MM.1S (cell line): ENCODE measurements around the gene ALAS1.

Experiments used
- DNase-seq: peaks from one replicate; pipeline ENCODE4 v3.0.0-alpha.2; 2015
- H2AFZ ChIP-seq: fragments of 300-600 bp; sonication (generic); 2 replicates; pipeline ENCODE4 v1.6.0; 2016; ENCODE audit warnings: antibody characterized with exemption, low read length
- H3F3A ChIP-seq: fragments of 300-600 bp; sonication (generic); 2 replicates; pipeline ENCODE4 v1.6.1; 2016; ENCODE audit warnings: mild to moderate bottlenecking, antibody characterized with exemption, low read length, moderate library complexity, mixed read lengths; ENCODE audit not compliant: insufficient read depth
- H3K27ac ChIP-seq: fragments of 300-600 bp; sonication (generic); 2 replicates; pipeline ENCODE4 v1.5.1; 2016; ENCODE audit warnings: mild to moderate bottlenecking, low read length
- H3K27me3 ChIP-seq: fragments of 300-600 bp; sonication (generic); replicated peaks from 2 replicates; pipeline ENCODE4 v1.6.0; 2016; ENCODE audit warnings: low read length; ENCODE audit not compliant: insufficient read depth
- H3K36me3 ChIP-seq: fragments of 300-600 bp; sonication (generic); replicated peaks from 2 replicates; pipeline ENCODE4 v1.6.1; 2016; ENCODE audit warnings: mild to moderate bottlenecking, low read length, mixed read lengths; ENCODE audit not compliant: insufficient read depth
- H3K4me1 ChIP-seq: fragments of 300-600 bp; sonication (generic); 2 replicates; pipeline ENCODE4 v1.6.1; 2016; ENCODE audit warnings: low read length, mixed read lengths
- H3K4me2 ChIP-seq: fragments of 300-600 bp; sonication (generic); 2 replicates; pipeline ENCODE4 v1.6.0; 2016; ENCODE audit warnings: low read depth, low read length
- H3K4me3 ChIP-seq: fragments of 300-600 bp; sonication (generic); 2 replicates; pipeline ENCODE4 v1.5.1; 2016; ENCODE audit warnings: low read length, mixed read lengths
- H3K79me2 ChIP-seq: fragments of 300-600 bp; sonication (generic); 2 replicates; pipeline ENCODE4 v1.6.1; 2016; ENCODE audit warnings: mixed run types, low read length, mixed read lengths
- H3K9ac ChIP-seq: fragments of 300-600 bp; sonication (generic); 2 replicates; pipeline ENCODE4 v1.6.1; 2016; ENCODE audit warnings: low read length, mixed read lengths
- H3K9me2 ChIP-seq: fragments of 300-600 bp; sonication (generic); replicated peaks from 2 replicates; pipeline ENCODE4 v1.6.1; 2016; ENCODE audit warnings: mild to moderate bottlenecking, low read length, mixed read lengths; ENCODE audit not compliant: insufficient read depth
- H3K9me3 ChIP-seq: fragments of 300-600 bp; sonication (generic); replicated peaks from 2 replicates; pipeline ENCODE4 v1.6.1; 2016; ENCODE audit warnings: mild to moderate bottlenecking, low read length, mixed read lengths; ENCODE audit not compliant: insufficient read depth
- H4K20me1 ChIP-seq: fragments of 300-600 bp; sonication (generic); 2 replicates; pipeline ENCODE4 v1.6.1; 2016; ENCODE audit warnings: mild to moderate bottlenecking, low read length, moderate library complexity, mixed read lengths; ENCODE audit not compliant: insufficient read depth
- CTCF ChIP-seq: fragments of 300-600 bp; sonication (generic); IDR thresholded peaks from 2 replicates; pipeline ENCODE4 v1.5.1; 2016; ENCODE audit warnings: antibody characterized with exemption, low read length, mixed read lengths
- EZH2 ChIP-seq: fragments of 300-600 bp; sonication (generic); optimal IDR thresholded peaks from 2 replicates; pipeline ENCODE3; 2017; ENCODE audit warnings: low read depth, mild to moderate bottlenecking, antibody characterized with exemption, low read length, mixed read lengths
- EZH2phosphoT487 ChIP-seq: fragments of 300-600 bp; sonication (generic); IDR thresholded peaks from 2 replicates; pipeline ENCODE4 v1.6.1; 2018; ENCODE audit warnings: antibody characterized with exemption, low read length

ALAS1 gene

GRCh38 chr3:52229656-52230055 is 31.7 kb downstream of the ALAS1 start:
- Histone ChIP-seq H3K4me2 (no peak overlapping the region), H3K4me3 (no peak overlapping the region), H2AFZ (no peak overlapping the region), H3K9me2 (no peaks in the 10 kb centered on the region), H3K27ac (no peak overlapping the region), H3K79me2 (0 out of 2 replicates have a peak, but pooled peaks cover 3% of the 10 kb centered on the region), H4K20me1 (no peaks in the 10 kb centered on the region), H3K36me3 (no peaks in the 10 kb centered on the region), H3K9ac (no peak overlapping the region), H3F3A (peaks cover 2% of the 10 kb centered on the region; the same call in 1 of the 2 replicates), H3K4me1 (peaks cover 17% of the 10 kb centered on the region), H3K9me3 (no peaks in the 10 kb centered on the region), H3K27me3 (no peaks in the 10 kb centered on the region)
- DNase-seq = no peak
- no peak for TF ChIP-seq CTCF
- no peak for TF ChIP-seq EZH2phosphoT487
- TF ChIP-seq EZH2 = no peak

GRCh38 chr3:52230461-52230860 is 32.5 kb downstream of the ALAS1 start:
- Histone ChIP-seq H3F3A (peaks cover under 1% of the 10 kb centered on the region; the same call in 1 of the 2 replicates), H3K79me2 (0 out of 2 replicates have a peak, but pooled peaks cover 3% of the 10 kb centered on the region), H3K9me2 (no peaks in the 10 kb centered on the region), H3K27me3 (no peaks in the 10 kb centered on the region), H3K4me1 (peaks cover 14% of the 10 kb centered on the region), H2AFZ (no peak overlapping the region), H3K9me3 (no peaks in the 10 kb centered on the region), H3K36me3 (no peaks in the 10 kb centered on the region), H3K27ac (no peak overlapping the region), H3K4me3 (no peak overlapping the region), H3K9ac (no peak overlapping the region), H4K20me1 (no peaks in the 10 kb centered on the region), H3K4me2 (no peak overlapping the region)
- no peak for DNase-seq
- TF ChIP-seq CTCF (no peak), EZH2phosphoT487 (no peak), EZH2 (no peak)

- DNase-seq = no peak
- Histone ChIP-seq H3K9me2 (no peaks in the 10 kb centered on the region), H3K4me3 (no peak overlapping the region), H3K27ac (no peak overlapping the region), H3K36me3 (no peaks in the 10 kb centered on the region), H3K4me1 (peaks cover 9% of the 10 kb centered on the region), H2AFZ (no peak overlapping the region), H3K9ac (no peak overlapping the region), H3K9me3 (no peaks in the 10 kb centered on the region), H3K79me2 (0 out of 2 replicates have a peak, but pooled peaks cover 3% of the 10 kb centered on the region), H3K27me3 (no peaks in the 10 kb centered on the region), H4K20me1 (no peaks in the 10 kb centered on the region), H3K4me2 (no peak overlapping the region), H3F3A (no peaks in the 10 kb centered on the region; the same call in 1 of the 2 replicates)
- TF ChIP-seq EZH2phosphoT487 (no peak), CTCF (no peak), EZH2 (no peak)
These were observed 33.0 kb downstream of the ALAS1 start for GRCh38 chr3:52230889-52231499.
